ENCODE measurements around the gene MOGAT2. TPM values are rescaled to one million over a fixed set of nuclear protein-coding genes. Genes with fewer than 3 reads are reported as not detected.

MOGAT2 gene
- total and polyA plus RNA-seq, 2 of the 13 experiments (the other 11 are each of a cell fraction or from before 2014, with no cell fraction given) = 27.2 to 27.8 TPM

DNA sequence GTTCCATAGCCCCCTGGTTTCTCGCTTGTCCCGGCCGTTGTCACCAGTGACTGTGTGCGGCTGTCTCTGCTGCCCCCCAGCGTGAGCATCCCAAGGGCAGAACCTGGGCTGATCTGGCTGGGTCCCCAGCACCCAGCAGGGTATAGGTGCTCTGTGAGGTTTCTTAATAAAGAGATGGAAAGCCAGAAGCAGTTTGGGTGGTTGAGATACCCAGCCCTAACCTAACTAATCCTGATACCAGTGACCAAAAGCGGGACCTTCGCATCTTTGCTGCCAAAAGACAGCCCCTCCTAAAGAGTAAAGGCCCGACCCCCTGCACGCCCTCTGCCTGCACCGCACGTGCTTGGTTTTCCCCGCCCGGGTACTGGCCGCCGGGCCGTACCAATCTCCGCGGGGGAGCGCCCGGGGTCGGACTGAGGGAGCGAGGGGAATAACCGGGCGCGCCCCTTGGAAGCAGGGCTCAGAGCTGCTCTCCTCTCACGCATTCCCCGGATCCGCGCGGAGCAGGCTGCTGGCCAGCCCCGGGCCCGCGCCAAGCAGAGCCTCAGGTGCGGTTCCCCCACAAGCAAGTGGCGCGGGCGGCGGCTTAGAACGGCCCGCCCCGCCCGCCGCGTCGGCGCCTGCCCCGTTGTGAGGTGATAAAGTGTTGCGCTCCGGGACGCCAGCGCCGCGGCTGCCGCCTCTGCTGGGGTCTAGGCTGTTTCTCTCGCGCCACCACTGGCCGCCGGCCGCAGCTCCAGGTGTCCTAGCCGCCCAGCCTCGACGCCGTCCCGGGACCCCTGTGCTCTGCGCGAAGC, 50.7 kb downstream of the MOGAT2 start, which contains the start of gene DGAT2 (continued):
- TF ChIP-seq, protein P1, sequence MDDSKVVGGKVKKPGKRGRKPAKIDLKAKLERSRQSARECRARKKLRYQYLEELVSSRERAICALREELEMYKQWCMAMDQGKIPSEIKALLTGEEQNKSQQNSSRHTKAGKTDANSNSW (CRISPR knock-in tag; IDR thresholded peaks at IDR 0.05; ENCODE audit: borderline replicate concordance) = peak; percentile 84; the same call in 1 of the 2 replicates
- TF ChIP-seq ZNF296 (CRISPR knock-in tag; conservative IDR thresholded peaks at IDR 0.05) (0 out of 2 replicates have a peak, but pooled peaks have one; percentile 49), CEBPB (IDR thresholded peaks at IDR 0.05; ENCODE audit: borderline replicate concordance, low read depth, low read length) (no peak), ZNF781 (CRISPR knock-in tag; IDR thresholded peaks at IDR 0.05; ENCODE audit: borderline replicate concordance, not compliant biosample characterization) (peak; percentile 86), ZNF496 (CRISPR knock-in tag; IDR thresholded peaks at IDR 0.05; ENCODE audit: insufficient replicate concordance) (no peak), RBAK (CRISPR knock-in tag; IDR thresholded peaks at IDR 0.05) (no peak), SETDB1 (CRISPR knock-in tag; IDR thresholded peaks at IDR 0.05; ENCODE audit: borderline replicate concordance) (peak; percentile 63; the same call in 1 of the 2 replicates), ZFYVE20 (CRISPR knock-in tag; IDR thresholded peaks at IDR 0.05; ENCODE audit: borderline replicate concordance, low read depth) (no peak), ZBTB1 (CRISPR knock-in tag; IDR thresholded peaks at IDR 0.05; ENCODE audit: borderline replicate concordance) (no peak), NCOR1 (IDR thresholded peaks at IDR 0.05; ENCODE audit: borderline replicate concordance, low read length) (no peak), SRSF1 (optimal IDR thresholded peaks at IDR 0.05; ENCODE audit: low read depth, low read length) (peak; percentile 31), PHF21A (CRISPR knock-in tag; IDR thresholded peaks at IDR 0.05) (peak; percentile 81), ZNF772 (CRISPR knock-in tag; IDR thresholded peaks at IDR 0.05) (no peak; the same call in 1 of the 2 replicates), ZNF570 (CRISPR knock-in tag; IDR thresholded peaks at IDR 0.05; ENCODE audit: borderline replicate concordance) (no peak), RFX3 (CRISPR knock-in tag; IDR thresholded peaks at IDR 0.05) (no peak)
- TF ChIP-seq, protein P2, sequence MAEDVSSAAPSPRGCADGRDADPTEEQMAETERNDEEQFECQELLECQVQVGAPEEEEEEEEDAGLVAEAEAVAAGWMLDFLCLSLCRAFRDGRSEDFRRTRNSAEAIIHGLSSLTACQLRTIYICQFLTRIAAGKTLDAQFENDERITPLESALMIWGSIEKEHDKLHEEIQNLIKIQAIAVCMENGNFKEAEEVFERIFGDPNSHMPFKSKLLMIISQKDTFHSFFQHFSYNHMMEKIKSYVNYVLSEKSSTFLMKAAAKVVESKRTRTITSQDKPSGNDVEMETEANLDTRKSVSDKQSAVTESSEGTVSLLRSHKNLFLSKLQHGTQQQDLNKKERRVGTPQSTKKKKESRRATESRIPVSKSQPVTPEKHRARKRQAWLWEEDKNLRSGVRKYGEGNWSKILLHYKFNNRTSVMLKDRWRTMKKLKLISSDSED (CRISPR knock-in tag; IDR thresholded peaks at IDR 0.05) = no peak; the same call in 1 of the 2 replicates
- TF ChIP-seq, protein P3, sequence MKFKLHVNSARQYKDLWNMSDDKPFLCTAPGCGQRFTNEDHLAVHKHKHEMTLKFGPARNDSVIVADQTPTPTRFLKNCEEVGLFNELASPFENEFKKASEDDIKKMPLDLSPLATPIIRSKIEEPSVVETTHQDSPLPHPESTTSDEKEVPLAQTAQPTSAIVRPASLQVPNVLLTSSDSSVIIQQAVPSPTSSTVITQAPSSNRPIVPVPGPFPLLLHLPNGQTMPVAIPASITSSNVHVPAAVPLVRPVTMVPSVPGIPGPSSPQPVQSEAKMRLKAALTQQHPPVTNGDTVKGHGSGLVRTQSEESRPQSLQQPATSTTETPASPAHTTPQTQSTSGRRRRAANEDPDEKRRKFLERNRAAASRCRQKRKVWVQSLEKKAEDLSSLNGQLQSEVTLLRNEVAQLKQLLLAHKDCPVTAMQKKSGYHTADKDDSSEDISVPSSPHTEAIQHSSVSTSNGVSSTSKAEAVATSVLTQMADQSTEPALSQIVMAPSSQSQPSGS (CRISPR knock-in tag; IDR thresholded peaks at IDR 0.05) = no peak; the same call in 1 of the 2 replicates
- TF ChIP-seq, protein P4, sequence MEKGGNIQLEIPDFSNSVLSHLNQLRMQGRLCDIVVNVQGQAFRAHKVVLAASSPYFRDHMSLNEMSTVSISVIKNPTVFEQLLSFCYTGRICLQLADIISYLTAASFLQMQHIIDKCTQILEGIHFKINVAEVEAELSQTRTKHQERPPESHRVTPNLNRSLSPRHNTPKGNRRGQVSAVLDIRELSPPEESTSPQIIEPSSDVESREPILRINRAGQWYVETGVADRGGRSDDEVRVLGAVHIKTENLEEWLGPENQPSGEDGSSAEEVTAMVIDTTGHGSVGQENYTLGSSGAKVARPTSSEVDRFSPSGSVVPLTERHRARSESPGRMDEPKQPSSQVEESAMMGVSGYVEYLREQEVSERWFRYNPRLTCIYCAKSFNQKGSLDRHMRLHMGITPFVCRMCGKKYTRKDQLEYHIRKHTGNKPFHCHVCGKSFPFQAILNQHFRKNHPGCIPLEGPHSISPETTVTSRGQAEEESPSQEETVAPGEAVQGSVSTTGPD (CRISPR knock-in tag; IDR thresholded peaks at IDR 0.05) = 0 out of 2 replicates have a peak, but pooled peaks have one; percentile 59
- TF ChIP-seq, protein P5, sequence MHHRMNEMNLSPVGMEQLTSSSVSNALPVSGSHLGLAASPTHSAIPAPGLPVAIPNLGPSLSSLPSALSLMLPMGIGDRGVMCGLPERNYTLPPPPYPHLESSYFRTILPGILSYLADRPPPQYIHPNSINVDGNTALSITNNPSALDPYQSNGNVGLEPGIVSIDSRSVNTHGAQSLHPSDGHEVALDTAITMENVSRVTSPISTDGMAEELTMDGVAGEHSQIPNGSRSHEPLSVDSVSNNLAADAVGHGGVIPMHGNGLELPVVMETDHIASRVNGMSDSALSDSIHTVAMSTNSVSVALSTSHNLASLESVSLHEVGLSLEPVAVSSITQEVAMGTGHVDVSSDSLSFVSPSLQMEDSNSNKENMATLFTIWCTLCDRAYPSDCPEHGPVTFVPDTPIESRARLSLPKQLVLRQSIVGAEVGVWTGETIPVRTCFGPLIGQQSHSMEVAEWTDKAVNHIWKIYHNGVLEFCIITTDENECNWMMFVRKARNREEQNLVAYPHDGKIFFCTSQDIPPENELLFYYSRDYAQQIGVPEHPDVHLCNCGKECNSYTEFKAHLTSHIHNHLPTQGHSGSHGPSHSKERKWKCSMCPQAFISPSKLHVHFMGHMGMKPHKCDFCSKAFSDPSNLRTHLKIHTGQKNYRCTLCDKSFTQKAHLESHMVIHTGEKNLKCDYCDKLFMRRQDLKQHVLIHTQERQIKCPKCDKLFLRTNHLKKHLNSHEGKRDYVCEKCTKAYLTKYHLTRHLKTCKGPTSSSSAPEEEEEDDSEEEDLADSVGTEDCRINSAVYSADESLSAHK (CRISPR knock-in tag; IDR thresholded peaks at IDR 0.05; ENCODE audit: borderline replicate concordance) = peak; percentile 56
